GM23338 (cell line): ENCODE measurements around the gene RGS7.

Experiments
- CTCF ChIP-seq, 2 experiments: fragments of 200-600 bp in 1 of 2; sonication (generic) in 1 of 2; conservative IDR thresholded peaks; 2 replicates each; pipeline versions ENCODE4 v1.5.1 to v1.6.1; 2016 to 2017; ENCODE audit warnings: antibody characterized with exemption in 2 of 2, low read depth in 2 of 2, mild to moderate bottlenecking in 2 of 2, moderate library complexity in 1 of 2
- ETS1 ChIP-seq: IDR thresholded peaks from 2 replicates; pipeline ENCODE4 v1.6.1; 2016; ENCODE audit warnings: antibody characterized with exemption
- EZH2 ChIP-seq: fragments of 200-600 bp; sonication (generic); IDR thresholded peaks from one replicate; pipeline ENCODE4 v1.8.0; 2017; ENCODE audit warnings: antibody characterized with exemption, mild to moderate bottlenecking, low read depth; ENCODE audit not compliant: unreplicated experiment
- EZH2phosphoT487 ChIP-seq: fragments of 200-600 bp; sonication (generic); IDR thresholded peaks from one replicate; pipeline ENCODE4 v1.8.1; 2018; ENCODE audit warnings: antibody characterized with exemption; ENCODE audit not compliant: unreplicated experiment
- NANOG ChIP-seq: IDR thresholded peaks from 2 replicates; pipeline ENCODE4 v1.6.1; 2016; ENCODE audit warnings: antibody characterized with exemption, borderline replicate concordance
- POLR2AphosphoS5 ChIP-seq: IDR thresholded peaks from 2 replicates; pipeline ENCODE4 v1.6.1; 2016; ENCODE audit warnings: antibody characterized with exemption, low read depth

- TF ChIP-seq POLR2AphosphoS5 (no peak), EZH2phosphoT487 (no peak), ETS1 (no peak), CTCF (conservative IDR thresholded peaks at IDR 0.05; ENCODE audit: low read depth in 2 of 2) (no peak), EZH2 (no peak), NANOG (no peak)
These were observed 5.2 kb downstream of the RGS7 start for GRCh38 chr1:241351841-241352240.
